HepG2 (cell line): ENCODE data around the gene SLCO3A1. TPM values are rescaled to one million over a fixed set of nuclear protein-coding genes. Genes with fewer than 3 reads are reported as not detected.

Source experiments
- ATAC-seq: fragments of 200-7000 bp; cut with Tn5 transposase; 3 replicates; pipeline ENCODE4 v1.9.1; 2020; ENCODE audit warnings: mild to moderate bottlenecking, moderate library complexity
- BruUV-seq: library from RNA; stranded (reverse); fragments of 400-500 nt; replicated peaks from 2 replicates; lab custom pipeline; 2021; lab: Mats Ljungman, UMichigan
- CTCF ChIA-PET: fragments of 300-600 bp; formaldehyde crosslinking; extraction: SDS; loops from one replicate; lab custom pipeline; 2021; ENCODE audit warnings: low total read pairs, inconsistent platforms, low intra/inter-chr PET ratio; lab: Yijun Ruan, JAX
- POLR2A ChIA-PET: fragments of 350-600 bp; sonication (Branson Sonifier 250); formaldehyde crosslinking; loops from one replicate; lab custom pipeline; 2020; ENCODE audit warnings: antibody characterized with exemption, inconsistent platforms; lab: Yijun Ruan, JAX
- DNase-seq: peaks from one replicate; pipeline ENCODE4 v3.0.0-alpha.2; 2015; ENCODE audit warnings: low spot score
- FAIRE-seq: peaks from 3 replicates; lab custom pipeline; 2011; peaks lifted over from hg19 to GRCh38; lab: Jason Lieb, UNC
- H2AFZ ChIP-seq: one replicate; pipeline ENCODE4 v1.6.1; 2011; ENCODE audit warnings: low read length, inconsistent platforms
- H3K27ac ChIP-seq: fragments of 300-600 bp; 3 replicates; pipeline ENCODE4 v1.8.0; 2011; ENCODE audit warnings: mixed run types, mild to moderate bottlenecking, mixed read lengths, low read length, inconsistent platforms; ENCODE audit not compliant: insufficient read depth; ENCODE audit errors: extremely low read length
- H3K27me3 ChIP-seq, 2 experiments: fragments of 200-600 bp in 1 of 2; 2 replicates in 1 of 2; 3 replicates in 1 of 2; pipeline versions ENCODE4 v1.6.0 to v1.8.0; 2011; ENCODE audit warnings: low read length in 2 of 2, mild to moderate bottlenecking in 2 of 2, moderate library complexity in 2 of 2, inconsistent platforms in 1 of 2; ENCODE audit not compliant: insufficient read depth in 2 of 2, control insufficient read depth in 1 of 2
- H3K36me3 ChIP-seq, 2 experiments: fragments of 200-600 bp in 1 of 2; replicated peaks in 1 of 2; 2 replicates in 1 of 2; 3 replicates in 1 of 2; pipeline versions ENCODE4 v1.5.1 to v1.8.0; 2011; ENCODE audit warnings: low read length in 2 of 2, inconsistent platforms in 1 of 2; ENCODE audit not compliant: insufficient read depth in 2 of 2, control insufficient read depth in 1 of 2
- H3K4me1 ChIP-seq: 2 replicates; pipeline ENCODE4 v1.5.1; 2012; ENCODE audit warnings: low read length, inconsistent platforms; ENCODE audit not compliant: insufficient read depth
- H3K4me2 ChIP-seq: 2 replicates; pipeline ENCODE4 v1.6.0; 2011; ENCODE audit warnings: low read depth, low read length, inconsistent platforms
- H3K4me3 ChIP-seq, 3 experiments: fragments of 200-600 bp in 1 of 3; sonication (generic), shearing (Covaris generic) in 1 of 3; replicated peaks in 1 of 3; 2 replicates each; pipeline ENCODE4 v1.5.1; 2011 to 2016; ENCODE audit warnings: low read length in 3 of 3, inconsistent platforms in 2 of 3, low read depth in 2 of 3, mild to moderate bottlenecking in 2 of 3, control low read depth in 1 of 3, mixed read lengths in 1 of 3; ENCODE audit not compliant: insufficient read depth in 1 of 3
- H3K79me2 ChIP-seq: one replicate; pipeline ENCODE4 v1.6.1; 2011; ENCODE audit warnings: low read length, inconsistent platforms; ENCODE audit not compliant: insufficient read depth
- H3K9ac ChIP-seq: 2 replicates; pipeline ENCODE4 v1.6.0; 2011; ENCODE audit warnings: mild to moderate bottlenecking, low read depth, low read length, inconsistent platforms; ENCODE audit not compliant: insufficient read depth
- H3K9me3 ChIP-seq: 2 replicates; pipeline ENCODE4 v1.5.1; 2012; ENCODE audit warnings: mild to moderate bottlenecking, low read length
- H4K20me1 ChIP-seq: 2 replicates; pipeline ENCODE4 v1.6.0; 2011; ENCODE audit warnings: inconsistent platforms, mild to moderate bottlenecking, low read length, moderate library complexity; ENCODE audit not compliant: insufficient read depth
- AGO2 ChIP-seq: fragments of 200-400 bp; formaldehyde crosslinking; optimal IDR thresholded peaks from 2 replicates; pipeline ENCODE3; 2017; ENCODE audit warnings: mild to moderate bottlenecking, low read depth, low read length, moderate library complexity
- HOXA7 ChIP-seq: sonication (generic); formaldehyde crosslinking; IDR thresholded peaks from 2 replicates; pipeline ENCODE4 v1.8.1; 2022; ENCODE audit warnings: mild to moderate bottlenecking, missing genetic modification reagents, moderate library complexity
- MTA1 ChIP-seq: sonication (generic); formaldehyde crosslinking; IDR thresholded peaks from 2 replicates; pipeline ENCODE4 v1.4.0; 2020; ENCODE audit warnings: missing genetic modification reagents, mild to moderate bottlenecking, borderline replicate concordance
- NCOA1 ChIP-seq: sonication (generic); formaldehyde crosslinking; IDR thresholded peaks from 2 replicates; pipeline ENCODE4 v1.9.0; 2021; ENCODE audit warnings: missing genetic modification reagents
- PRPF4 ChIP-seq: fragments of 200-400 bp; formaldehyde crosslinking; IDR thresholded peaks from 2 replicates; pipeline ENCODE4 v1.6.1; 2016; ENCODE audit warnings: low read length, low read depth; ENCODE audit not compliant: poor library complexity, severe bottlenecking
- STAT5B ChIP-seq: sonication (generic); formaldehyde crosslinking; IDR thresholded peaks from 2 replicates; pipeline ENCODE4 v1.4.0; 2020; ENCODE audit warnings: missing genetic modification reagents
- TCF7L2 ChIP-seq: IDR thresholded peaks from 2 replicates; pipeline ENCODE4 v1.6.1; 2011; ENCODE audit warnings: mild to moderate bottlenecking, low read depth, low read length, moderate library complexity
- TRIM24 ChIP-seq: sonication (generic); formaldehyde crosslinking; IDR thresholded peaks from 2 replicates; pipeline ENCODE4 v1.8.0; 2022; ENCODE audit warnings: mild to moderate bottlenecking, missing genetic modification reagents
- ZNF574 ChIP-seq: sonication (generic); formaldehyde crosslinking; IDR thresholded peaks from 2 replicates; pipeline ENCODE4 v1.4.0; 2020; ENCODE audit warnings: missing genetic modification reagents
- WGBS: methylation state at CpG from one replicate; pipeline ENCODE4 v1.1.6; 2017; ENCODE audit warnings: low lambda C conversion rate; 5-methylcytosine and 5-hydroxymethylcytosine counted together
- in situ Hi-C: cut with HindIII; loops from 2 replicates; pipeline ENCODE4 v1.10.0; 2017; ENCODE audit warnings: low pct_unique_long_range_greater_than_20kb; ENCODE audit not compliant: extremely low pct_ligation_motif_present
- intact Hi-C: fragments of 100-400 bp; cut with micrococcal nuclease; formaldehyde crosslinking; loops from one replicate; pipeline ENCODE4 v1.10.0; 2022; ENCODE audit not compliant: unreplicated experiment
- polyA plus RNA-seq, 8 experiments: library from polyadenylated mRNA; depleted of rRNA in 3 of 8; stranded (reverse) in 7 of 8; unstranded in 1 of 8; fragments of >200 nt; fragmentation: Illumina TruSeq in 4 of 8; extraction: Trizol in 4 of 8; gene quantifications; 2 replicates each; pipeline versions ENCODE4 v1.2.1 to v1.2.3, GENCODE V29; 2011 to 2016; ENCODE audit warnings: low read depth in 4 of 8, missing spikeins in 1 of 8, mixed read lengths in 1 of 8; ENCODE audit not compliant: insufficient read depth in 1 of 8
- total RNA-seq, 5 experiments: library from RNA; depleted of rRNA; stranded (reverse); fragments of >200 nt; fragmentation: Illumina TruSeq; extraction: Trizol; gene quantifications; 2 replicates each; pipeline ENCODE4 v1.2.3, GENCODE V29; 2016; ENCODE audit warnings: low read depth in 1 of 5

SLCO3A1 gene
- total and polyA plus RNA-seq, 2 of the 13 experiments (the other 11 are each of a cell fraction or from before 2014, with no cell fraction given) = 0.02 TPM; not detected in 1

DNA sequence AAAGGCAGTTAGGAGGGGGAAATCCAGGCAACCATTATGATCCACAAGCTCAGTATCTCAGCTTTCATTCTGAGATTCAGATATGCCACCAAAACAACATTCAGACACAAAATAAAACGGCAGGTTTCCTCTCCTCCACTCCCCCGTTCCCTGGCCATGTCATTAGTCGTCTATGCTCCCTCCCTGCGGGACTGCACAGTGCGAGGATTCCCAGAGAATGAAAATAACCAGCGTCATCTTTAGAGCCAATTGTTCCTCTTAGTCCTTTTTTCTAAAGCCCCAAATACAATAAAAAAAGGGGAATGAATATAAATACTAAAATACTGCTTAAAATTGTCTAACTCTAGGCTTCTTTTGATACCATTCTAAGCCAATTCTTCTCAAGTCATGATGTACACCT, 7.8 kb upstream of the SLCO3A1 start:
- Histone ChIP-seq H3K79me2 (no peaks in the 10 kb centered on the region), H3K27me3 (peaks cover 0 to 6% of the 10 kb centered on the region in 2 experiments; a peak in 1 of 5 replicates), H3K9me3 (no peaks in the 10 kb centered on the region), H3K4me3 (no peak overlapping the region), H2AFZ (no peak overlapping the region), H3K4me2 (no peak overlapping the region), H3K4me1 (no peaks in the 10 kb centered on the region), H3K9ac (no peak overlapping the region), H3K27ac (no peak overlapping the region), H4K20me1 (no peaks in the 10 kb centered on the region), H3K36me3 (no peaks in the 10 kb centered on the region)
- DNase-seq = no peak
- no TSS peak for BruUV-seq
- in situ Hi-C loops = no loop called here
- no peak for ATAC-seq
- FAIRE-seq = no peak
- ChIA-PET CTCF (no interaction called here), POLR2A (no interaction called here)
- no peak for TF ChIP-seq HOXA7 (CRISPR knock-in tag)
- TF ChIP-seq TCF7L2 = no peak
- no peak for TF ChIP-seq TRIM24 (CRISPR knock-in tag)
- no peak for TF ChIP-seq NCOA1 (CRISPR knock-in tag)
- no peak for TF ChIP-seq AGO2
- TF ChIP-seq ZNF574 (CRISPR knock-in tag) = no peak
- TF ChIP-seq STAT5B = no peak
- TF ChIP-seq MTA1 (CRISPR knock-in tag) = no peak
- no peak for TF ChIP-seq PRPF4
- intact Hi-C loops = no loop called here
- 10% methylated on average over 6 of the region's 6 CpGs for WGBS
